Glutamatergic neuron (in vitro differentiated cells): ENCODE data around the gene CREB5. TPM values are rescaled to one million over a fixed set of nuclear protein-coding genes. Genes with fewer than 3 reads are reported as not detected.

ENCODE experiments used
- DNase-seq: peaks from one replicate; pipeline ENCODE4 v3.0.0; 2022
- H3K27ac Mint-ChIP-seq: one replicate; pipeline ENCODE4 v1.8.0; 2020; ENCODE audit warnings: mild to moderate bottlenecking, mixed read lengths, inconsistent platforms; ENCODE audit not compliant: unreplicated experiment
- H3K27me3 Mint-ChIP-seq: one replicate; pipeline ENCODE4 v1.8.0; 2020; ENCODE audit warnings: mild to moderate bottlenecking, moderate library complexity, mixed read lengths, inconsistent platforms; ENCODE audit not compliant: unreplicated experiment
- H3K36me3 Mint-ChIP-seq: one replicate; pipeline ENCODE4 v1.8.0; 2020; ENCODE audit warnings: mild to moderate bottlenecking, mixed read lengths, inconsistent platforms; ENCODE audit not compliant: unreplicated experiment
- H3K4me1 Mint-ChIP-seq: one replicate; pipeline ENCODE4 v1.8.0; 2020; ENCODE audit warnings: mild to moderate bottlenecking, low read depth, mixed read lengths, inconsistent platforms; ENCODE audit not compliant: unreplicated experiment
- H3K4me3 Mint-ChIP-seq: one replicate; pipeline ENCODE4 v1.8.0; 2020; ENCODE audit warnings: mild to moderate bottlenecking, mixed read lengths, inconsistent platforms; ENCODE audit not compliant: unreplicated experiment
- H3K9me3 Mint-ChIP-seq: one replicate; pipeline ENCODE4 v1.8.0; 2020; ENCODE audit warnings: mild to moderate bottlenecking, moderate library complexity, mixed read lengths, inconsistent platforms; ENCODE audit not compliant: unreplicated experiment
- CTCF ChIP-seq: fragments of 200-600 bp; sonication (generic); IDR thresholded peaks from one replicate; pipeline ENCODE4 v1.5.0; 2021; ENCODE audit not compliant: partially characterized antibody, unreplicated experiment
- total RNA-seq: library from RNA; stranded (reverse); fragmentation: NEBNext Ultra II Directional; extraction: Animal tissue kit (Norgen Biotek cat#: 25700); gene quantifications from one replicate; pipeline ENCODE4 v1.2.1, GENCODE V29; 2021; ENCODE audit not compliant: unreplicated experiment

Gene CREB5
- total RNA-seq, 1 donor from 2014 or later = 50.4 TPM

DNA sequence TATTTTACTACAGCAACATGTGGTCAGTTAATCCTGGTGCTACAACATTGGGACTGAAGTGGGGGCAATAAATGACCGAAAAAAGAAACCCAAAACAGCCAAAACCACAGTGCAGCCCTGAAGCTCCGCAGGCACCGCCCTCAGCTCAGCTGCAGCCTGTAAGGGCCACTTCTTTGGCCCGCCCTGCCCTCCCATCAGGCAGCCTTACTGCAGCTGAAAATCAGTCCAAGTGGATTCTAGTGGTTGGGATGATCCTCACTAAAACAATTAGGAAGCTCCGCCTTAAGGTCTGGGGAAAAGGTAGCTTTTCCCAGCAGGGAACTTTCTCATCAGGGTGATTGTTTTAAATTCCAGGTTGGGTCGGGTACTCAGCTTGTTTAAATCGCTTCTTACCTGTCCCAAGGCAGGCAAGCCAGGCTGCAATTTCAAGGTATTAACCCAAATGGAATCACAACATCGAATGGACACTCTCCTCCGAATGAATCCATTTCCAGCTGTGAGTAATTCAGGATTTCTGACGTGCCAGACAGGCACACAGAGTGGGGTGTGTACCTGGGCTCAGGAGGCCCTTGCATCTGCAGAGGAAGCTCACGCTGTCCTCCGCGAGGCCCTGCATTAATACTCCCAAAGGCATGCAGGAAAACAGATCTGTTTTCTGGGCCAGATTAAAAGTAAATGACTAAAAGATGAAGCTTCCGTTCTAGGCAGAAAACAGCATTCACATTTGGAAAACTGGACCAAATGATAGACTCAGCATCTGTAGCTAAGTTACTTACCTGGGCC, 104.3 kb downstream of the CREB5 start:
- H3K9me3 Mint-ChIP-seq = no peaks in the 10 kb centered on the region
- TF ChIP-seq CTCF = no peak
- no peak for DNase-seq
- no peak overlapping the region for H3K4me3 Mint-ChIP-seq
- H3K27ac Mint-ChIP-seq = no peak overlapping the region
- peaks cover 6% of the 10 kb centered on the region for H3K27me3 Mint-ChIP-seq
- H3K4me1 Mint-ChIP-seq = peaks cover 34% of the 10 kb centered on the region
- H3K36me3 Mint-ChIP-seq = no peaks in the 10 kb centered on the region

DNA sequence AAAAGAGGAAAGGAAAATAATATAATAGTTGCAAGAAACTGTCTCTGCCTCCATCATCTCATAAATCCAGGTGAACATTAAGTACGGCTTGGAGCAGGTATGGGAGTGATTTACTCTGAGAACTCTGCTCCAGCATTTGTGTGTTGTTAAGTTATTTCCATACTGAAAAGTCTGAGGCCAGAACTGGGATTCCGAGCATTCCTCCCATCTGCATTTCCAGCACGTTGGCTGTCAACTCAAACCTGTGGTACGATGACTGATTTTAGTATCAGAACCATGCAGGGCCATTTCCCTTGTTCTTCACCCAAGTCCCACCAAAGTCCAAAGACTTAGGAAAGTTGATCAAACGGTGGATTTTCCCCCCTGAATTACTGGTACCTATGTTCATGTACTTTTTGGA, 104.9 kb downstream of the CREB5 start:
- Mint-ChIP-seq H3K27ac (no peak overlapping the region), H3K36me3 (no peaks in the 10 kb centered on the region), H3K27me3 (peaks cover 6% of the 10 kb centered on the region), H3K4me1 (peaks cover 33% of the 10 kb centered on the region), H3K9me3 (no peaks in the 10 kb centered on the region), H3K4me3 (no peak overlapping the region)
- no peak for DNase-seq
- TF ChIP-seq CTCF = no peak

DNA sequence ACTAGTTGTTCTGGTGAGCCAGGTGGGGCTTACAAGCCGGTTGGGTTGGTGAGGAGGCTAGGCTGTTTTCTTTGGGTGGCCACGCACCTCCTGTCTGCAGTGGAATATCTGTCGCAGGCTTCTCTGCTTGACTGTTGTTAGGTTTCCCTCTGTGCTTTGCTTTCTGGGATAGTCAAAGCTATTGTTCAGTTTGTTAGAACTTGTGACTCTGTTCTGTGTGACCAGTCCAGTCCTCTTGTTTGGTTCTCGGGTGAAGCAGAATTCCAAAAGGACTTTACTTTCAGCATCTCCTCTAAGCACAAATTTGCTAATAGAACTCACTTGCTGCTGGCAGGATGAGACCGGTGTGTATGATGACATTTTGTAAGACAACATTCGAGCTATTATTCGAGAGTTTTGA, 105.3 kb downstream of the CREB5 start:
- H3K27me3 Mint-ChIP-seq = peaks cover 4% of the 10 kb centered on the region
- no peak overlapping the region for H3K27ac Mint-ChIP-seq
- DNase-seq = no peak
- no peaks in the 10 kb centered on the region for H3K36me3 Mint-ChIP-seq
- H3K4me3 Mint-ChIP-seq = no peak overlapping the region
- no peaks in the 10 kb centered on the region for H3K9me3 Mint-ChIP-seq
- TF ChIP-seq CTCF = no peak
- peaks cover 30% of the 10 kb centered on the region for H3K4me1 Mint-ChIP-seq

DNA sequence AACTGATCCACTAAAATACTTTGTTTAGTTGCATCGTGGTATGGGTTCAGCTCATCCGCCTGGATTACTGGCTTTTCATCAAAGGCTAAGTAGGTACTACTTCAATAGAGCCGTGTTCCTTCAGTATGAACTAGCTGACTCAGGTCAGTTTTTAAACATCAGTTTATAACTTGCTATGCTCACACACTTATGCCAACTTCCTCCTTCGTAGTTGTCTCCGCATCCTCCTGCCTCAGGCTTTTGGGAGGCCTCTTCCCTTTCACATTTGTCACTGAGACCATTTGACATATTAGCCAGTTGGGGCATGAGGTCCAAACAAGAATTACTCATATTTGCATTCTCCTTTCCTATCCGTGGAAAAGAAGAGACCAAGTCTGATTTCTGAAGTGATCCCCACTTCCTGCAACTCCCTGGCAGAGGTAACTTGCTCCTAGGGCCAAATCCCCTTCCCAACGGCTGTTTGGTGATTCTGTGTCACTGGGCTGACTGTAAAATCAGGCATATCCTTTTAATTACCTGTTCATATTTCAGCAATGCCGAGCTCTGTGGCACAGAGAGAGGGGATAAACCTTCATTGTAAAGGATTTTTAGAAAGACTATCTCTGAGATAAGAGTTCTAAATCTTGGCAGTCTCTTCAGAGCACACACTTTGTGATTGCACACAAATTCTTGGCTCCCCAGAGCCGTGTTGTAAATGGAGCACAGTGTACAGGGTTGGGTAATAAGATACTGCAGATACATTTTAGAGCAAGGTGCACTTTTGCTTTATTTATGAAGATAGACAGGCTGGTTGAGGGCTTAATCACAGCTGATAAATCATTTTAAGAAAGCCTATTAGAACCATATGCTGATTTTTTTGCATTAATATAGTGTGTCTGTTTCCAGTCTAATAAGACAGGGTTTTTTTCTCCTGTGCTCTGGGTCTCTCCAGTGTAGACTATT, 108.0 kb downstream of the CREB5 start:
- peak overlapping the region; percentile 19 for H3K4me3 Mint-ChIP-seq
- no peak for DNase-seq
- H3K36me3 Mint-ChIP-seq = no peaks in the 10 kb centered on the region
- no peak overlapping the region for H3K27ac Mint-ChIP-seq
- H3K4me1 Mint-ChIP-seq = peaks cover 20% of the 10 kb centered on the region
- no peaks in the 10 kb centered on the region for H3K27me3 Mint-ChIP-seq
- TF ChIP-seq CTCF = no peak
- peaks cover 1% of the 10 kb centered on the region for H3K9me3 Mint-ChIP-seq
